Adipocyte (in vitro differentiated cells): Measurements from ENCODE around the gene CDH23.

Experiments
- DNase-seq: peaks from one replicate; pipeline ENCODE4 v3.0.0-alpha.2; 2015; ENCODE audit warnings: low read depth
- H3K27me3 ChIP-seq: replicated peaks from 2 replicates; pipeline ENCODE4 v1.7.0; 2013; ENCODE audit warnings: mild to moderate bottlenecking, low read length, moderate library complexity; ENCODE audit not compliant: control insufficient read depth, insufficient read depth
- H3K36me3 ChIP-seq: 2 replicates; pipeline ENCODE4 v1.7.0; 2013; ENCODE audit warnings: low read length, mild to moderate bottlenecking, moderate library complexity; ENCODE audit not compliant: control insufficient read depth, insufficient read depth, severe bottlenecking
- H3K4me1 ChIP-seq: 2 replicates; pipeline ENCODE4 v1.7.0; 2013; ENCODE audit warnings: mild to moderate bottlenecking, low read length, moderate library complexity; ENCODE audit not compliant: control insufficient read depth, insufficient read depth
- H3K4me3 ChIP-seq: 2 replicates; pipeline ENCODE4 v1.7.0; 2013; ENCODE audit warnings: mild to moderate bottlenecking, low read length, moderate library complexity
- H3K9ac ChIP-seq: 2 replicates; pipeline ENCODE4 v1.7.0; 2013; ENCODE audit warnings: mild to moderate bottlenecking, low read length, moderate library complexity
- H3K9me3 ChIP-seq: 2 replicates; pipeline ENCODE4 v1.7.0; 2013; ENCODE audit warnings: mild to moderate bottlenecking, low read length, moderate library complexity; ENCODE audit not compliant: control insufficient read depth

Gene CDH23

GRCh38 chr10:71472912-71473311 is 76.2 kb downstream of the CDH23 start:
- Histone ChIP-seq H3K4me3 (no peak overlapping the region), H3K36me3 (no peaks in the 10 kb centered on the region), H3K27me3 (peaks cover 41% of the 10 kb centered on the region), H3K9ac (no peak overlapping the region), H3K4me1 (peaks cover 14% of the 10 kb centered on the region), H3K9me3 (no peaks in the 10 kb centered on the region)
- no peak for DNase-seq

GRCh38 chr10:71473671-71474599 is 77.2 kb downstream of the CDH23 start:
- DNase-seq: no peak
- H3K4me3 ChIP-seq: no peak overlapping the region
- peaks cover 51% of the 10 kb centered on the region for H3K27me3 ChIP-seq
- peaks cover 14% of the 10 kb centered on the region for H3K4me1 ChIP-seq
- H3K36me3 ChIP-seq: no peaks in the 10 kb centered on the region
- no peaks in the 10 kb centered on the region for H3K9me3 ChIP-seq
- H3K9ac ChIP-seq: no peak overlapping the region

GRCh38 chr10:71474702-71475242 is 78.1 kb downstream of the CDH23 start:
- Histone ChIP-seq H3K9me3 (no peaks in the 10 kb centered on the region), H3K4me3 (no peak overlapping the region), H3K4me1 (peaks cover 14% of the 10 kb centered on the region), H3K27me3 (peaks cover 55% of the 10 kb centered on the region), H3K36me3 (no peaks in the 10 kb centered on the region), H3K9ac (no peak overlapping the region)
- no peak for DNase-seq

GRCh38 chr10:71475243-71475871 is 78.6 kb downstream of the CDH23 start:
- no peak overlapping the region for H3K9ac ChIP-seq
- H3K4me1 ChIP-seq: peaks cover 14% of the 10 kb centered on the region
- H3K27me3 ChIP-seq: peaks cover 58% of the 10 kb centered on the region
- no peaks in the 10 kb centered on the region for H3K9me3 ChIP-seq
- H3K4me3 ChIP-seq: no peak overlapping the region
- no peaks in the 10 kb centered on the region for H3K36me3 ChIP-seq
- DNase-seq: no peak

GRCh38 chr10:71476228-71477011 is 79.7 kb downstream of the CDH23 start:
- Histone ChIP-seq H3K4me1 (peaks cover 14% of the 10 kb centered on the region), H3K27me3 (peaks cover 62% of the 10 kb centered on the region), H3K9me3 (no peaks in the 10 kb centered on the region), H3K9ac (no peak overlapping the region), H3K4me3 (no peak overlapping the region), H3K36me3 (no peaks in the 10 kb centered on the region)
- no peak for DNase-seq

- DNase-seq: no peak
- Histone ChIP-seq H3K36me3 (no peaks in the 10 kb centered on the region), H3K4me1 (peaks cover 14% of the 10 kb centered on the region), H3K4me3 (no peak overlapping the region), H3K9ac (no peak overlapping the region), H3K9me3 (no peaks in the 10 kb centered on the region), H3K27me3 (peaks cover 65% of the 10 kb centered on the region)
Measured at GRCh38 chr10:71478173-71478572, 81.5 kb downstream of the CDH23 start.

GRCh38 chr10:71478813-71479365 is 82.2 kb downstream of the CDH23 start:
- Histone ChIP-seq H3K9me3 (no peaks in the 10 kb centered on the region), H3K4me3 (no peak overlapping the region), H3K4me1 (peaks cover 14% of the 10 kb centered on the region), H3K27me3 (peaks cover 69% of the 10 kb centered on the region), H3K9ac (no peak overlapping the region), H3K36me3 (no peaks in the 10 kb centered on the region)
- DNase-seq: no peak

- Histone ChIP-seq H3K9ac (no peak overlapping the region), H3K27me3 (peaks cover 63% of the 10 kb centered on the region), H3K4me1 (peaks cover 14% of the 10 kb centered on the region), H3K4me3 (no peak overlapping the region), H3K9me3 (no peaks in the 10 kb centered on the region), H3K36me3 (no peaks in the 10 kb centered on the region)
- DNase-seq: no peak
Measured at GRCh38 chr10:71479831-71480230, 83.1 kb downstream of the CDH23 start.

GRCh38 chr10:71480662-71481061 is 83.9 kb downstream of the CDH23 start:
- Histone ChIP-seq H3K9me3 (no peaks in the 10 kb centered on the region), H3K27me3 (peaks cover 65% of the 10 kb centered on the region), H3K4me3 (no peak overlapping the region), H3K9ac (no peak overlapping the region), H3K4me1 (peaks cover 14% of the 10 kb centered on the region), H3K36me3 (no peaks in the 10 kb centered on the region)
- DNase-seq: no peak

- DNase-seq: no peak
- H3K4me1 ChIP-seq: peaks cover 5% of the 10 kb centered on the region
- no peak overlapping the region for H3K4me3 ChIP-seq
- H3K36me3 ChIP-seq: no peaks in the 10 kb centered on the region
- no peaks in the 10 kb centered on the region for H3K9me3 ChIP-seq
- no peak overlapping the region for H3K9ac ChIP-seq
- peaks cover 71% of the 10 kb centered on the region for H3K27me3 ChIP-seq
Measured at GRCh38 chr10:71481746-71482410, 85.2 kb downstream of the CDH23 start.
